GM12874 (cell line): Measurements from ENCODE around the gene SLC11A2.

Experiments used
- CTCF ChIP-seq: IDR thresholded peaks from 2 replicates; pipeline ENCODE4 v1.5.1; 2011; ENCODE audit warnings: low read depth, mild to moderate bottlenecking, control low read depth, low read length, moderate library complexity; ENCODE audit not compliant: insufficient read depth

Gene SLC11A2

DNA sequence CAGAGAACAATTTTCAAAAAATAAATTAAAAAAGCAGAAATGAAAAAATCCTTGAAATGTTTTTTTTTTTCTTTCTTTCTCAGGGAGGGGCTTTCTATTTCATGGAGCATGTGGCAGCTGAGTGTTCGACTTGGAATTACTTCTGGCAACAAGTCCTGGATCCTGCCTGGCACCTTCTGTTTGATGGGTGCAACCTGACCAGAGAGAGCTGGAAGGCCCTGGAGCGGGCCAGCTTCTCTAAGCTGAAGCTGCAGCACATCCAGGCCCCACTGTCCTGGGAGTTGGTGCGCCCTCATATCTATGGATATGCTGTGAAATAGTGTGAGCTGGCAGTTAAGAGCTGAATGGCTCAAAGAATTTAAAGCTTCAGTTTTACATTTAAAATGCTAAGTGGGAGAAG, 96.4 kb downstream of the SLC11A2 start:
- no peak for TF ChIP-seq CTCF
